ENCODE measurements around the gene RNF103.
A peak's percentile ranks its signal among the peaks of the same experiment; 100 is the strongest.

Gene RNF103

GRCh38 chr2:86631846-86632485 lies 8.3 kb upstream of the RNF103 start:
- Mint-ChIP-seq H3K4me3 (no peak overlapping the region), H3K27me3 (ENCODE audit: low read depth) (peaks cover 4% of the 10 kb centered on the region), H3K9me3 (no peaks in the 10 kb centered on the region), H3K4me1 (peaks cover 19% of the 10 kb centered on the region), H3K27ac (no peak overlapping the region), H3K36me3 (ENCODE audit: low read depth) (no peaks in the 10 kb centered on the region)
- TF ChIP-seq, protein P1, sequence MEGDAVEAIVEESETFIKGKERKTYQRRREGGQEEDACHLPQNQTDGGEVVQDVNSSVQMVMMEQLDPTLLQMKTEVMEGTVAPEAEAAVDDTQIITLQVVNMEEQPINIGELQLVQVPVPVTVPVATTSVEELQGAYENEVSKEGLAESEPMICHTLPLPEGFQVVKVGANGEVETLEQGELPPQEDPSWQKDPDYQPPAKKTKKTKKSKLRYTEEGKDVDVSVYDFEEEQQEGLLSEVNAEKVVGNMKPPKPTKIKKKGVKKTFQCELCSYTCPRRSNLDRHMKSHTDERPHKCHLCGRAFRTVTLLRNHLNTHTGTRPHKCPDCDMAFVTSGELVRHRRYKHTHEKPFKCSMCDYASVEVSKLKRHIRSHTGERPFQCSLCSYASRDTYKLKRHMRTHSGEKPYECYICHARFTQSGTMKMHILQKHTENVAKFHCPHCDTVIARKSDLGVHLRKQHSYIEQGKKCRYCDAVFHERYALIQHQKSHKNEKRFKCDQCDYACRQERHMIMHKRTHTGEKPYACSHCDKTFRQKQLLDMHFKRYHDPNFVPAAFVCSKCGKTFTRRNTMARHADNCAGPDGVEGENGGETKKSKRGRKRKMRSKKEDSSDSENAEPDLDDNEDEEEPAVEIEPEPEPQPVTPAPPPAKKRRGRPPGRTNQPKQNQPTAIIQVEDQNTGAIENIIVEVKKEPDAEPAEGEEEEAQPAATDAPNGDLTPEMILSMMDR (IDR thresholded peaks at IDR 0.05; ENCODE audit: unreplicated experiment in 3 of 3) = no peak

- TF ChIP-seq, protein P1 (IDR thresholded peaks at IDR 0.05; ENCODE audit: unreplicated experiment in 3 of 3) = no peak
- Mint-ChIP-seq H3K27me3 (ENCODE audit: low read depth) (peaks cover 9% of the 10 kb centered on the region), H3K27ac (peak overlapping the region; percentile 4 to 33 (median 32)), H3K9me3 (no peaks in the 10 kb centered on the region), H3K36me3 (ENCODE audit: low read depth) (no peaks in the 10 kb centered on the region), H3K4me1 (peaks cover 26% of the 10 kb centered on the region), H3K4me3 (no peak overlapping the region)
These were observed 4.4 kb upstream of the RNF103 start for GRCh38 chr2:86628091-86628522.

DNA sequence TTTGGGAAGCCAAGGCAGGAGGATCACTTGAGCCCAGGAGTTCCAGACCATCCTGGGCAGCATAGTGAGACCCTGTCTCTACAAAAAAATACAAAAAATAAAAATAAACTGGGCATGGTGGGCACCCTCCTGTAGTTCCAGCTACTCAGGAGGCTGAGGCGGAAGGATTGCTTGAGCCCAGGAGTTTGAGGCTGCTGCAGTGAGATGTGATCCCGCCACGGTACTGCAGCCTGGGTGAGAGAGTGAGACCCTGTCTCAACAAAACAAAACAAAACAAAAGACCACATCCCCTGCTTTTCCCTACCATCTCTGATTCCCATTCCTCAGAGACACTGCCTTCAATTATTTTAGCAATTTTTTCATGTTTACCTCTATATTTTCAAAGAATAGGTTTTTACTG lies 3.9 kb upstream of the RNF103 start:
- H3K27me3 Mint-ChIP-seq (ENCODE audit: low read depth) = peaks cover 9% of the 10 kb centered on the region
- H3K4me1 Mint-ChIP-seq = peaks cover 26% of the 10 kb centered on the region

DNA sequence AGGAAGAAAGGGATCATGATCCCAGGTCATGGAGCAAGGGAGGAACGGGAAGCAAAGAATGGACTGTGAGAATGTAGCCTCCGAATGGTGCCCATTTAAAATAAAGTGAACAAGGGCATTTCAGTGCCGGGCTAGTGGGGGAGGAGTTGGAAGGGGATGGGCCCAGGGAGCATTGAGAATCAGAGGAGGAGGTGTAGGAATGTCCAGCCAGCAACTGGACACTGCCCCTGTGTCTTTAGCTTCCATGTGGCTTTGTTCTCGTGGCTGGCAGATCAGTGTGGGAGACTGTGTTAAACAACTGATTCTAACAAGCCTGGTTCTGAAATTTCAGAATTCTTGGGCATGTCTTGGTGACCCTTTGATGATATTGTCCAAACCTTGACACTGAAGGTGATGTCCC lies 1.4 kb upstream of the RNF103 start:
- Mint-ChIP-seq H3K4me3 (peak overlapping the region; percentile 38 to 70 (median 65)), H3K27ac (peak overlapping the region; percentile 54 to 94 (median 57)), H3K27me3 (ENCODE audit: low read depth) (peaks cover 9% of the 10 kb centered on the region), H3K36me3 (ENCODE audit: low read depth) (peaks cover 3% of the 10 kb centered on the region), H3K9me3 (no peaks in the 10 kb centered on the region), H3K4me1 (peaks cover 42% of the 10 kb centered on the region)
- TF ChIP-seq, protein P1 (IDR thresholded peaks at IDR 0.05; ENCODE audit: unreplicated experiment in 3 of 3) = no peak

More for the DNA sequence above, 3.9 kb upstream of the RNF103 start:
- Mint-ChIP-seq H3K27ac (peak overlapping the region in 1 of 3 experiments; percentile 33), H3K36me3 (ENCODE audit: low read depth) (no peaks in the 10 kb centered on the region), H3K9me3 (no peaks in the 10 kb centered on the region), H3K4me3 (peak overlapping the region in 2 of 3 experiments; percentile 23 to 47)
- TF ChIP-seq, protein P1 (IDR thresholded peaks at IDR 0.05; ENCODE audit: unreplicated experiment in 3 of 3) = no peak

- Mint-ChIP-seq H3K4me1 (peaks cover 43% of the 10 kb centered on the region), H3K27me3 (ENCODE audit: low read depth) (peaks cover 5% of the 10 kb centered on the region), H3K27ac (peak overlapping the region; percentile 92 to 96 (median 94)), H3K36me3 (ENCODE audit: low read depth) (peaks cover 10% of the 10 kb centered on the region), H3K4me3 (peak overlapping the region; percentile 77 to 87 (median 86)), H3K9me3 (no peaks in the 10 kb centered on the region)
- TF ChIP-seq, protein P1 (IDR thresholded peaks at IDR 0.05; ENCODE audit: unreplicated experiment in 3 of 3) = no peak
These were observed 542 bp upstream of the RNF103 start for GRCh38 chr2:86624267-86624547.

- Mint-ChIP-seq H3K27me3 (ENCODE audit: low read depth) (peaks cover 5% of the 10 kb centered on the region), H3K4me1 (peaks cover 44% of the 10 kb centered on the region), H3K9me3 (no peaks in the 10 kb centered on the region), H3K36me3 (ENCODE audit: low read depth) (peaks cover 22% of the 10 kb centered on the region), H3K4me3 (peak overlapping the region; percentile 89 to 97 (median 90)), H3K27ac (peak overlapping the region; percentile 74 to 96 (median 95))
- TF ChIP-seq, protein P1 (IDR thresholded peaks at IDR 0.05; ENCODE audit: unreplicated experiment in 3 of 3) = no peak
These were observed 597 bp downstream of the RNF103 start for GRCh38 chr2:86623043-86623493.

Measured in nephron (organoid).